KMS-11 (cell line): ENCODE data around the gene RNF26.
A peak's percentile ranks its signal among the peaks of the same experiment; 100 is the strongest.
"Not testable (repeated sequence)": the region's sequence is repeated elsewhere in the genome, so short reads cannot be mapped to it uniquely, and the experiment has no call there.

Experiments
- H2AFZ ChIP-seq: fragments of 200-600 bp; sonication (generic); 2 replicates; pipeline ENCODE4 v1.6.1; 2016; ENCODE audit warnings: antibody characterized with exemption, mixed run types, low read depth
- H3K27ac ChIP-seq: fragments of 200-600 bp; sonication (generic); 2 replicates; pipeline ENCODE4 v1.6.1; 2016; ENCODE audit warnings: mild to moderate bottlenecking, mixed run types
- H3K27me3 ChIP-seq: fragments of 200-600 bp; sonication (generic); 2 replicates; pipeline ENCODE4 v1.6.1; 2017; ENCODE audit warnings: mild to moderate bottlenecking, low read depth, mixed run types, moderate library complexity; ENCODE audit not compliant: insufficient read depth
- H3K36me3 ChIP-seq: fragments of 200-600 bp; sonication (generic); 2 replicates; pipeline ENCODE4 v1.6.1; 2017; ENCODE audit warnings: mild to moderate bottlenecking, mixed run types; ENCODE audit not compliant: insufficient read depth
- H3K4me1 ChIP-seq: fragments of 200-600 bp; sonication (generic); 2 replicates; pipeline ENCODE4 v1.6.1; 2016; ENCODE audit warnings: mild to moderate bottlenecking, low read depth, mixed run types; ENCODE audit not compliant: poor library complexity, severe bottlenecking
- H3K4me2 ChIP-seq: fragments of 200-600 bp; sonication (generic); 2 replicates; pipeline ENCODE4 v1.7.0; 2016; ENCODE audit warnings: mild to moderate bottlenecking, mixed run types
- H3K4me3 ChIP-seq: fragments of 200-600 bp; sonication (generic); IDR thresholded peaks from 2 replicates; pipeline ENCODE4 v1.6.1; 2017; ENCODE audit warnings: low read depth, low read length, mixed read lengths; ENCODE audit not compliant: insufficient read depth
- H3K79me2 ChIP-seq: fragments of 200-600 bp; sonication (generic); 2 replicates; pipeline ENCODE4 v1.6.1; 2016; ENCODE audit warnings: low read depth, mixed run types; ENCODE audit not compliant: insufficient read depth
- H3K9ac ChIP-seq: fragments of 200-600 bp; sonication (generic); 2 replicates; pipeline ENCODE4 v1.6.1; 2016; ENCODE audit warnings: mild to moderate bottlenecking, mixed run types
- H4K20me1 ChIP-seq: fragments of 200-600 bp; sonication (generic); 2 replicates; pipeline ENCODE4 v1.6.1; 2016; ENCODE audit warnings: mild to moderate bottlenecking, mixed run types; ENCODE audit not compliant: insufficient read depth
- TF ChIP-seq, protein P1 (sequence below): fragments of 200-600 bp; sonication (generic); conservative IDR thresholded peaks from 2 replicates; pipeline ENCODE4 v1.6.1; 2017; ENCODE audit warnings: low read depth, mild to moderate bottlenecking, antibody characterized with exemption, low read length, moderate library complexity, mixed read lengths

Gene RNF26

DNA sequence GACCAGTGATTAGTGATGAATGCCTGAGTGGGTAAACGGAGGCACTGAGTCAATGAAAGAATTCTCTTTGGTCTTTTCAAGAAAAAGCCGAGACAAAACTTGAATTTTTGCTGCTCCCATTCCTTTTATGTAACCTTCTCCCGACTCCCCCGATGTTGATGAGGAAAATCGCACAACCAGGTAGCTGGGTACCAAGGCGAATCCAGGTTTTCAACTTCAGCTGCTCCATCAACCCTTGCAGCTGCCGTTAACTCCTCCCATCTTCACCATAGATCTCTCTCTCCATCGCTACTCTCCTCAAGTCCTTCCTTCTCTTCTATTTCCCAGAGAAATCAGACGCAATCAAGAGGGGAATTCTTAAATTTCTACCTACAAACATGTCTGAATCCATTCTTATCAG, 47.8 kb downstream of the RNF26 start:
- H4K20me1 ChIP-seq, result no peaks in the 10 kb centered on the region
- peaks cover 3% of the 10 kb centered on the region for H3K4me1 ChIP-seq
- peak overlapping the region; percentile 81 for H2AFZ ChIP-seq
- TF ChIP-seq, protein P1, sequence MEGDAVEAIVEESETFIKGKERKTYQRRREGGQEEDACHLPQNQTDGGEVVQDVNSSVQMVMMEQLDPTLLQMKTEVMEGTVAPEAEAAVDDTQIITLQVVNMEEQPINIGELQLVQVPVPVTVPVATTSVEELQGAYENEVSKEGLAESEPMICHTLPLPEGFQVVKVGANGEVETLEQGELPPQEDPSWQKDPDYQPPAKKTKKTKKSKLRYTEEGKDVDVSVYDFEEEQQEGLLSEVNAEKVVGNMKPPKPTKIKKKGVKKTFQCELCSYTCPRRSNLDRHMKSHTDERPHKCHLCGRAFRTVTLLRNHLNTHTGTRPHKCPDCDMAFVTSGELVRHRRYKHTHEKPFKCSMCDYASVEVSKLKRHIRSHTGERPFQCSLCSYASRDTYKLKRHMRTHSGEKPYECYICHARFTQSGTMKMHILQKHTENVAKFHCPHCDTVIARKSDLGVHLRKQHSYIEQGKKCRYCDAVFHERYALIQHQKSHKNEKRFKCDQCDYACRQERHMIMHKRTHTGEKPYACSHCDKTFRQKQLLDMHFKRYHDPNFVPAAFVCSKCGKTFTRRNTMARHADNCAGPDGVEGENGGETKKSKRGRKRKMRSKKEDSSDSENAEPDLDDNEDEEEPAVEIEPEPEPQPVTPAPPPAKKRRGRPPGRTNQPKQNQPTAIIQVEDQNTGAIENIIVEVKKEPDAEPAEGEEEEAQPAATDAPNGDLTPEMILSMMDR, result no peak
- no peaks in the 10 kb centered on the region for H3K36me3 ChIP-seq
- H3K9ac ChIP-seq, result peak overlapping the region; percentile 89
- H3K4me3 ChIP-seq, result no peak overlapping the region
- peak overlapping the region; percentile 69 for H3K4me2 ChIP-seq
- H3K27me3 ChIP-seq, result no peaks in the 10 kb centered on the region
- peak overlapping the region; percentile 63 for H3K27ac ChIP-seq
- no peaks in the 10 kb centered on the region for H3K79me2 ChIP-seq

DNA sequence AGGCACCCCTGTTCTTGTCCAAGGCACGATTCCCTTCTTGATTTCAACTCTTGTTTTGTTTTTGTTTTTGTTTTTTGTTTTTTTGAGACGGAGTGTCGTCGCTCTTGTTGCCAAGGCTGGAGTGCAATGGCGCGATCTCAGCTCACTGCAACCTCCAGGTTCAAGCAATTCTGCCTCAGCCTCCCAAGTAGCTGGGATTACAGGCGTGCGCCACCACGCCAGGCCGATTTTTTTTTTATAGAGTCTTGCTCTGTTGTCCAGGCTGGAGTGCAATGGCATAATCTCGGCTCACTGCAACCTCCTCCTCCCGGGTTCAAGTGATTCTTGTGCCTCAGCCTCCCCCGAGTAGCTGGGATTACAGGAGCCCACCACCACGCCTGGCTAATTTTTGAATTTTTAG, 48.2 kb downstream of the RNF26 start:
- not testable (repeated sequence) for H3K79me2 ChIP-seq, H3K27me3 ChIP-seq, H4K20me1 ChIP-seq, H3K4me1 ChIP-seq, H2AFZ ChIP-seq, H3K36me3 ChIP-seq, H3K4me3 ChIP-seq, H3K27ac ChIP-seq
- Histone ChIP-seq H3K9ac (peak overlapping the region; percentile 89; the same call in 1 of the 2 replicates), H3K4me2 (peak overlapping the region; percentile 69)

DNA sequence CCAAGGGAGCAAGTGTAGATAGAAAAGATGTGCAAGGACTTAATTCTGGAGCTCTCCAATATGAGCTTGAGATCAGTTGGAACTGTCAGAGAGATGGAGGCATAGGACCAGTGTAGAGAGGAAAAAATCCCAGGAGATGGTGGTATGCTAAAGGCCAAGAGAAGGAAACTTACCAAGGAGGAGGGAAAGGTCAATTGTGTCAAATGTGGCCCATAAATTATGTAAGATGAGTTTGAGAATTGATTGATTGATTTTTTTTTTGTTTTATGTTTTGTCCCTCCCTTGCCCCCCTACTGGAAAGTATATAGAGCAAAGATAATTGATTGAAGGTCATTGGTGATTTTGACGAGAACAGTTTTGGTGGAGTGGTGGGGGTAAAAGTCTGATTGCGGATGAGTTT, 50.0 kb downstream of the RNF26 start:
- Histone ChIP-seq H3K79me2 (no peaks in the 10 kb centered on the region), H3K4me2 (no peak overlapping the region), H4K20me1 (no peaks in the 10 kb centered on the region), H3K4me3 (no peak overlapping the region), H3K9ac (no peak overlapping the region), H3K27me3 (no peaks in the 10 kb centered on the region), H3K27ac (no peak overlapping the region), H3K4me1 (peaks cover 3% of the 10 kb centered on the region), H2AFZ (no peak overlapping the region), H3K36me3 (no peaks in the 10 kb centered on the region)
- TF ChIP-seq, protein P1, result no peak
